HG02798 (cell line): ENCODE measurements around the gene TGFBR3.
"Not testable (repeated sequence)": the region's sequence is repeated elsewhere in the genome, so short reads cannot be mapped to it uniquely, and the experiment has no call there.

ENCODE experiments used
- ATAC-seq: cut with Tn5 transposase; IDR thresholded peaks from one replicate; pipeline ENCODE4 v1.9.1; 2021; ENCODE audit warnings: mild to moderate bottlenecking; ENCODE audit not compliant: unreplicated experiment, poor library complexity

Gene TGFBR3

GRCh38 chr1:91672601-91673161, 213.3 kb downstream of the TGFBR3 start:
- ATAC-seq, result no peak

GRCh38 chr1:91670781-91671180, 215.2 kb downstream of the TGFBR3 start:
- no peak for ATAC-seq

- no peak for ATAC-seq
Observed at GRCh38 chr1:91669584-91670350, 216.2 kb downstream of the TGFBR3 start.

GRCh38 chr1:91666651-91667050, 219.3 kb downstream of the TGFBR3 start:
- ATAC-seq, result not testable (repeated sequence)

- ATAC-seq, result no peak
Observed at GRCh38 chr1:91661121-91661520, 224.8 kb downstream of the TGFBR3 start.

GRCh38 chr1:91660708-91661107, 225.2 kb downstream of the TGFBR3 start:
- ATAC-seq, result no peak

- ATAC-seq, result no peak
Observed at GRCh38 chr1:91655912-91656449, 230.0 kb downstream of the TGFBR3 start.

GRCh38 chr1:91653183-91653582, 232.8 kb downstream of the TGFBR3 start:
- ATAC-seq, result peak; percentile 43

GRCh38 chr1:91651661-91652071, 234.3 kb downstream of the TGFBR3 start:
- ATAC-seq, result no peak

GRCh38 chr1:91651243-91651642, 234.7 kb downstream of the TGFBR3 start:
- no peak for ATAC-seq

- no peak for ATAC-seq
Observed at GRCh38 chr1:91650764-91651163, 235.2 kb downstream of the TGFBR3 start.

GRCh38 chr1:91647061-91647460, 238.9 kb downstream of the TGFBR3 start:
- no peak for ATAC-seq

- ATAC-seq, result no peak
Observed at GRCh38 chr1:91645031-91645430, 240.9 kb downstream of the TGFBR3 start.

GRCh38 chr1:91643431-91643830, 242.5 kb downstream of the TGFBR3 start:
- ATAC-seq, result no peak

GRCh38 chr1:91640877-91641526, 244.9 kb downstream of the TGFBR3 start:
- no peak for ATAC-seq

GRCh38 chr1:91637539-91637994, 248.4 kb downstream of the TGFBR3 start:
- no peak for ATAC-seq

GRCh38 chr1:91635763-91636162, 250.2 kb downstream of the TGFBR3 start:
- ATAC-seq, result no peak

- no peak for ATAC-seq
Observed at GRCh38 chr1:91633438-91633837, 252.5 kb downstream of the TGFBR3 start.

- no peak for ATAC-seq
Observed at GRCh38 chr1:91631718-91632330, 254.1 kb downstream of the TGFBR3 start.

- no peak for ATAC-seq
Observed at GRCh38 chr1:91630803-91631202, 255.1 kb downstream of the TGFBR3 start.
